HG03280 (cell line): ENCODE measurements around the gene AGAP1.

Experiments used
- ATAC-seq: cut with Tn5 transposase; IDR thresholded peaks from one replicate; pipeline ENCODE4 v1.9.1; 2021; ENCODE audit warnings: mild to moderate bottlenecking, moderate library complexity; ENCODE audit not compliant: unreplicated experiment

Gene AGAP1

GRCh38 chr2:236001166-236001828 lies 507.5 kb downstream of the AGAP1 start:
- ATAC-seq: no peak

- ATAC-seq: no peak
These were observed 508.0 kb downstream of the AGAP1 start for GRCh38 chr2:236001854-236002253.

GRCh38 chr2:236008006-236008405 lies 514.2 kb downstream of the AGAP1 start:
- ATAC-seq: no peak

GRCh38 chr2:236008857-236009256 lies 515.0 kb downstream of the AGAP1 start:
- ATAC-seq: no peak

- ATAC-seq: no peak
These were observed 517.3 kb downstream of the AGAP1 start for GRCh38 chr2:236010920-236011685.

- ATAC-seq: no peak
These were observed 518.3 kb downstream of the AGAP1 start for GRCh38 chr2:236012155-236012554.

- no peak for ATAC-seq
These were observed 520.7 kb downstream of the AGAP1 start for GRCh38 chr2:236014408-236015131.

- ATAC-seq: no peak
These were observed 521.3 kb downstream of the AGAP1 start for GRCh38 chr2:236015171-236015570.

GRCh38 chr2:236016496-236016895 lies 522.7 kb downstream of the AGAP1 start:
- ATAC-seq: no peak

- ATAC-seq: no peak
These were observed 523.6 kb downstream of the AGAP1 start for GRCh38 chr2:236017446-236017845.

- ATAC-seq: no peak
These were observed 525.6 kb downstream of the AGAP1 start for GRCh38 chr2:236019434-236019833.

- ATAC-seq: no peak
These were observed 527.7 kb downstream of the AGAP1 start for GRCh38 chr2:236021499-236022057.

GRCh38 chr2:236022128-236022527 lies 528.3 kb downstream of the AGAP1 start:
- ATAC-seq: no peak

- ATAC-seq: no peak
These were observed 532.0 kb downstream of the AGAP1 start for GRCh38 chr2:236025892-236026291.

GRCh38 chr2:236026841-236027240 lies 533.0 kb downstream of the AGAP1 start:
- ATAC-seq: no peak

GRCh38 chr2:236028066-236028465 lies 534.2 kb downstream of the AGAP1 start:
- ATAC-seq: no peak

GRCh38 chr2:236033462-236033861 lies 539.6 kb downstream of the AGAP1 start:
- ATAC-seq: no peak

- no peak for ATAC-seq
These were observed 541.1 kb downstream of the AGAP1 start for GRCh38 chr2:236034974-236035373.

- no peak for ATAC-seq
These were observed 542.2 kb downstream of the AGAP1 start for GRCh38 chr2:236036045-236036444.

GRCh38 chr2:236038096-236038495 lies 544.3 kb downstream of the AGAP1 start:
- ATAC-seq: no peak

- ATAC-seq: no peak
These were observed 546.9 kb downstream of the AGAP1 start for GRCh38 chr2:236040600-236041328.
